NT2/D1 (cell line): ENCODE results near the gene TCP11.

ENCODE experiments used
- DNase-seq: peaks from one replicate; pipeline ENCODE4 v3.0.0-alpha.2; 2011; ENCODE audit warnings: low read depth, low spot score
- H3K27me3 ChIP-seq: 2 replicates; pipeline ENCODE4 v1.6.0; 2011; ENCODE audit warnings: mild to moderate bottlenecking; ENCODE audit not compliant: insufficient read length, insufficient read depth
- H3K36me3 ChIP-seq: 2 replicates; pipeline ENCODE4 v1.6.1; 2011; ENCODE audit warnings: mild to moderate bottlenecking, low read length, mixed read lengths; ENCODE audit not compliant: insufficient read depth, insufficient read length
- H3K4me1 ChIP-seq: 2 replicates; pipeline ENCODE4 v1.5.1; 2011; ENCODE audit not compliant: insufficient read depth, insufficient read length
- H3K4me3 ChIP-seq: 2 replicates; pipeline ENCODE4 v1.5.1; 2011; ENCODE audit warnings: low read depth; ENCODE audit not compliant: insufficient read length
- H3K9ac ChIP-seq: 2 replicates; pipeline ENCODE4 v1.6.0; 2011; ENCODE audit warnings: low read depth; ENCODE audit not compliant: insufficient read length
- H3K9me3 ChIP-seq: 2 replicates; pipeline ENCODE4 v1.5.1; 2011; ENCODE audit warnings: mild to moderate bottlenecking, low read length; ENCODE audit not compliant: insufficient read depth
- SUZ12 ChIP-seq: IDR thresholded peaks from 2 replicates; pipeline ENCODE4 v1.6.1; 2011; ENCODE audit not compliant: insufficient read length, insufficient read depth; ENCODE audit errors: extremely low read depth
- YY1 ChIP-seq: IDR thresholded peaks from 2 replicates; pipeline ENCODE4 v1.6.1; 2011; ENCODE audit not compliant: insufficient read length, insufficient read depth
- ZNF274 ChIP-seq: IDR thresholded peaks from 2 replicates; pipeline ENCODE4 v1.6.1; 2011; ENCODE audit warnings: mild to moderate bottlenecking, low read depth, low read length

Gene TCP11

GRCh38 chr6:35177596-35177995, 36.5 kb upstream of the TCP11 start:
- H3K4me1 ChIP-seq: peaks cover 11% of the 10 kb centered on the region
- H3K27me3 ChIP-seq: no peaks in the 10 kb centered on the region
- no peaks in the 10 kb centered on the region for H3K36me3 ChIP-seq
- H3K9me3 ChIP-seq: no peaks in the 10 kb centered on the region; the same call in 1 of the 2 replicates
- no peak overlapping the region for H3K9ac ChIP-seq
- TF ChIP-seq YY1 (no peak), ZNF274 (no peak), SUZ12 (no peak)
- H3K4me3 ChIP-seq: no peak overlapping the region
- no peak for DNase-seq

GRCh38 chr6:35177157-35177556, 36.0 kb upstream of the TCP11 start:
- H3K4me1 ChIP-seq: peaks cover 11% of the 10 kb centered on the region
- H3K9ac ChIP-seq: no peak overlapping the region
- DNase-seq: no peak

GRCh38 chr6:35176301-35177024, 35.3 kb upstream of the TCP11 start:
- no peaks in the 10 kb centered on the region; the same call in 1 of the 2 replicates for H3K9me3 ChIP-seq
- H3K27me3 ChIP-seq: no peaks in the 10 kb centered on the region
- TF ChIP-seq YY1: no peak
- no peak for TF ChIP-seq SUZ12
- no peak for TF ChIP-seq ZNF274
- H3K4me3 ChIP-seq: no peak overlapping the region
- H3K4me1 ChIP-seq: peaks cover 7% of the 10 kb centered on the region
- no peak for DNase-seq
- H3K36me3 ChIP-seq: no peaks in the 10 kb centered on the region
- no peak overlapping the region for H3K9ac ChIP-seq

More at GRCh38 chr6:35177157-35177556, 36.0 kb upstream of the TCP11 start:
- Histone ChIP-seq H3K36me3 (no peaks in the 10 kb centered on the region), H3K27me3 (no peaks in the 10 kb centered on the region), H3K4me3 (no peak overlapping the region), H3K9me3 (no peaks in the 10 kb centered on the region; the same call in 1 of the 2 replicates)
- TF ChIP-seq YY1 (no peak), ZNF274 (no peak), SUZ12 (no peak)

- Histone ChIP-seq H3K27me3 (no peaks in the 10 kb centered on the region), H3K4me3 (no peak overlapping the region), H3K36me3 (no peaks in the 10 kb centered on the region), H3K9me3 (peaks cover under 1% of the 10 kb centered on the region; the same call in 1 of the 2 replicates), H3K9ac (no peak overlapping the region), H3K4me1 (peaks cover 7% of the 10 kb centered on the region)
- no peak for TF ChIP-seq ZNF274
- no peak for TF ChIP-seq SUZ12
- TF ChIP-seq YY1: no peak
- no peak for DNase-seq
Observed at GRCh38 chr6:35174501-35174900, 33.4 kb upstream of the TCP11 start.

- H3K27me3 ChIP-seq: no peaks in the 10 kb centered on the region
- H3K4me3 ChIP-seq: no peak overlapping the region
- H3K9ac ChIP-seq: no peak overlapping the region
- TF ChIP-seq SUZ12: no peak
- no peak for TF ChIP-seq ZNF274
- TF ChIP-seq YY1: no peak
- H3K4me1 ChIP-seq: peaks cover 7% of the 10 kb centered on the region
- H3K36me3 ChIP-seq: no peaks in the 10 kb centered on the region
- H3K9me3 ChIP-seq: peaks cover 4% of the 10 kb centered on the region; the same call in 1 of the 2 replicates
- no peak for DNase-seq
Observed at GRCh38 chr6:35174088-35174434, 32.9 kb upstream of the TCP11 start.

GRCh38 chr6:35173427-35174087, 32.4 kb upstream of the TCP11 start:
- Histone ChIP-seq H3K4me1 (peaks cover 4% of the 10 kb centered on the region), H3K36me3 (no peaks in the 10 kb centered on the region), H3K9ac (no peak overlapping the region), H3K9me3 (peaks cover 4% of the 10 kb centered on the region; the same call in 1 of the 2 replicates), H3K4me3 (no peak overlapping the region), H3K27me3 (no peaks in the 10 kb centered on the region)
- no peak for DNase-seq
- TF ChIP-seq SUZ12 (no peak), YY1 (no peak), ZNF274 (no peak)

DNA sequence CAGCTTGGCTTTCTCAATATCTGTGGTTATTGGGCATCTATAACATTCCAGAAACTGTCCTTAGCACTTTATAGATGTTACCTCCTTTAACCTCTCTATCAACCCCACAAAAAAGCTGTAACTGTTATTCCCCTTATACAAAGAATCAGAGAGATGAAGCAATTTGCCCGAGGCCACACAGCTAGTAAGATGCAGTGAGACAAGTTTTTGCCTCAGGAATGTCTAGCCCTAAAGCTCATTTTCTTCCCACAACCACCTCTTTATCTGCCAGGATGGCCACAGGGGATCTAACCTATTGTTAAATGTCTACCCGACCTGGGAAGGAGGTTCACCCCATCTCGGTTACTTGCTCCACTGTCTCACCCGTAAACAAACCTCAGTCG, 31.9 kb upstream of the TCP11 start:
- Histone ChIP-seq H3K4me3 (no peak overlapping the region), H3K9ac (no peak overlapping the region), H3K27me3 (no peaks in the 10 kb centered on the region), H3K4me1 (peaks cover 2% of the 10 kb centered on the region), H3K9me3 (peaks cover 4% of the 10 kb centered on the region; the same call in 1 of the 2 replicates), H3K36me3 (no peaks in the 10 kb centered on the region)
- TF ChIP-seq ZNF274: no peak
- no peak for TF ChIP-seq SUZ12
- no peak for TF ChIP-seq YY1
- DNase-seq: no peak
